Neural cell (in vitro differentiated cells): ENCODE data around the gene ABCF2. TPM values are rescaled to one million over a fixed set of nuclear protein-coding genes. Genes with fewer than 3 reads are reported as not detected.

Source experiments
- H2AFZ ChIP-seq: fragments of 200-600, 300-800 bp; sonication (generic), shearing (Covaris generic); 2 replicates; pipeline ENCODE4 v1.6.0; 2014; ENCODE audit warnings: low read depth, mild to moderate bottlenecking, antibody characterized with exemption, low read length, moderate library complexity
- H3F3A ChIP-seq: fragments of 200-600 bp; shearing (Covaris generic); 2 replicates; pipeline ENCODE4 v1.6.1; 2016; ENCODE audit warnings: mild to moderate bottlenecking, moderate library complexity, mixed read lengths, antibody characterized with exemption, low read length; ENCODE audit not compliant: insufficient read depth, poor library complexity, severe bottlenecking
- H3K27ac ChIP-seq: fragments of 200-600, 300-800 bp; sonication (generic), shearing (Covaris generic); 2 replicates; pipeline ENCODE4 v1.5.1; 2014; ENCODE audit warnings: mild to moderate bottlenecking, low read length, moderate library complexity
- H3K27me3 ChIP-seq: fragments of 300-800, 200-600 bp; sonication (generic), shearing (Covaris generic); 2 replicates; pipeline ENCODE4 v1.6.0; 2014; ENCODE audit warnings: mild to moderate bottlenecking, low read depth, low read length, moderate library complexity; ENCODE audit not compliant: insufficient read depth
- H3K36me3 ChIP-seq: fragments of 300-800, 200-600 bp; sonication (generic), shearing (Covaris generic); 2 replicates; pipeline ENCODE4 v1.5.1; 2014; ENCODE audit warnings: mild to moderate bottlenecking, antibody characterized with exemption, low read length, moderate library complexity; ENCODE audit not compliant: insufficient read depth
- H3K4me2 ChIP-seq: fragments of 300-800, 200-600 bp; sonication (generic), shearing (Covaris generic); 2 replicates; pipeline ENCODE4 v1.6.0; 2014; ENCODE audit warnings: mild to moderate bottlenecking, low read length
- H3K4me3 ChIP-seq: fragments of 300-800, 200-600 bp; sonication (generic), shearing (Covaris generic); 2 replicates; pipeline ENCODE4 v1.5.1; 2014; ENCODE audit warnings: mild to moderate bottlenecking, low read length, moderate library complexity
- H3K79me2 ChIP-seq: fragments of 200-600 bp; shearing (Covaris generic); replicated peaks from 2 replicates; pipeline ENCODE4 v1.6.0; 2014; ENCODE audit warnings: mild to moderate bottlenecking, low read length, moderate library complexity; ENCODE audit not compliant: insufficient read depth
- H3K9ac ChIP-seq: fragments of 300-800, 200-600 bp; sonication (generic), shearing (Covaris generic); 2 replicates; pipeline ENCODE4 v1.6.1; 2016; ENCODE audit warnings: mild to moderate bottlenecking, low read length, mixed read lengths
- H3K9me2 ChIP-seq: fragments of 200-600 bp; shearing (Covaris generic); 2 replicates; pipeline ENCODE4 v1.6.1; 2016; ENCODE audit warnings: mild to moderate bottlenecking, low read length, mixed read lengths; ENCODE audit not compliant: insufficient read depth
- H3K9me3 ChIP-seq: fragments of 200-600, 300-800 bp; sonication (generic), shearing (Covaris generic); 2 replicates; pipeline ENCODE4 v1.6.1; 2016; ENCODE audit warnings: mild to moderate bottlenecking, mixed run types, low read length, moderate library complexity, mixed read lengths
- H4K20me1 ChIP-seq: fragments of 200-600 bp; shearing (Covaris generic); 2 replicates; pipeline ENCODE4 v1.6.1; 2016; ENCODE audit warnings: mild to moderate bottlenecking, mixed run types; ENCODE audit not compliant: insufficient read depth
- CTCF ChIP-seq: fragments of 450-650 bp; IDR thresholded peaks from 2 replicates; pipeline ENCODE4 v1.5.1; 2014; ENCODE audit warnings: antibody characterized with exemption, mild to moderate bottlenecking, moderate library complexity; ENCODE audit not compliant: poor library complexity, severe bottlenecking
- EP300 ChIP-seq: fragments of 450-650 bp; conservative IDR thresholded peaks from 2 replicates; pipeline ENCODE4 v1.6.1; 2014; ENCODE audit warnings: antibody characterized with exemption, mild to moderate bottlenecking, moderate library complexity; ENCODE audit not compliant: poor library complexity, severe bottlenecking
- EZH2 ChIP-seq: fragments of 200-600, 300-800 bp; shearing (Covaris generic), sonication (generic); IDR thresholded peaks from 2 replicates; pipeline ENCODE4 v1.6.1; 2014; ENCODE audit warnings: antibody characterized with exemption, low read length, borderline replicate concordance, mild to moderate bottlenecking; ENCODE audit not compliant: insufficient read depth, poor library complexity, severe bottlenecking
- MXI1 ChIP-seq: fragments of 450-650 bp; conservative IDR thresholded peaks from 2 replicates; pipeline ENCODE4 v1.6.1; 2014; ENCODE audit warnings: antibody characterized with exemption, mild to moderate bottlenecking; ENCODE audit not compliant: poor library complexity, severe bottlenecking
- POLR2AphosphoS5 ChIP-seq: IDR thresholded peaks from 2 replicates; pipeline ENCODE4 v1.6.1; 2012
- RAD21 ChIP-seq: fragments of 450-650 bp; conservative IDR thresholded peaks from 2 replicates; pipeline ENCODE4 v1.6.1; 2014; ENCODE audit warnings: antibody characterized with exemption, mild to moderate bottlenecking, moderate library complexity
- REST ChIP-seq: IDR thresholded peaks from 2 replicates; pipeline ENCODE4 v1.6.1; 2012; ENCODE audit warnings: borderline replicate concordance
- SMC3 ChIP-seq: fragments of 450-650 bp; conservative IDR thresholded peaks from 2 replicates; pipeline ENCODE4 v1.6.1; 2014; ENCODE audit warnings: antibody characterized with exemption, mild to moderate bottlenecking, moderate library complexity; ENCODE audit not compliant: poor library complexity
- TAF1 ChIP-seq: IDR thresholded peaks from 2 replicates; pipeline ENCODE4 v1.6.1; 2012; ENCODE audit warnings: low read depth
- polyA plus RNA-seq: library from polyadenylated mRNA; depleted of rRNA; stranded (reverse); fragments of >200 nt; gene quantifications from 2 replicates; pipeline ENCODE4 v1.2.3, GENCODE V29; 2014

Gene ABCF2
- polyA plus RNA-seq, 1 donor from 2014 or later: 32.7 TPM

GRCh38 chr7:151178831-151179230 lies 48.2 kb downstream of the ABCF2 start:
- Histone ChIP-seq H3K4me2 (no peak overlapping the region), H3K79me2 (no peaks in the 10 kb centered on the region), H3K27ac (no peak overlapping the region), H3K9me3 (no peaks in the 10 kb centered on the region), H4K20me1 (no peaks in the 10 kb centered on the region), H3K9ac (no peak overlapping the region), H3K9me2 (no peaks in the 10 kb centered on the region), H3K27me3 (no peaks in the 10 kb centered on the region), H3K4me3 (no peak overlapping the region), H3K36me3 (no peaks in the 10 kb centered on the region), H2AFZ (no peak overlapping the region), H3F3A (no peaks in the 10 kb centered on the region)
- TF ChIP-seq MXI1: no peak
- no peak for TF ChIP-seq SMC3
- TF ChIP-seq TAF1: no peak
- no peak for TF ChIP-seq POLR2AphosphoS5
- no peak for TF ChIP-seq RAD21
- TF ChIP-seq REST: no peak
- TF ChIP-seq EP300: no peak
- TF ChIP-seq CTCF: no peak
- no peak for TF ChIP-seq EZH2

GRCh38 chr7:151178236-151178635 lies 48.8 kb downstream of the ABCF2 start:
- Histone ChIP-seq H3K27ac (no peak overlapping the region), H3F3A (no peaks in the 10 kb centered on the region), H3K27me3 (no peaks in the 10 kb centered on the region), H3K9ac (no peak overlapping the region), H3K4me2 (no peak overlapping the region), H3K4me3 (no peak overlapping the region), H3K9me3 (no peaks in the 10 kb centered on the region), H3K79me2 (no peaks in the 10 kb centered on the region), H4K20me1 (no peaks in the 10 kb centered on the region), H3K9me2 (no peaks in the 10 kb centered on the region), H3K36me3 (no peaks in the 10 kb centered on the region), H2AFZ (no peak overlapping the region)
- TF ChIP-seq POLR2AphosphoS5 (no peak), CTCF (no peak), RAD21 (no peak), MXI1 (no peak), EP300 (no peak), REST (no peak), SMC3 (no peak), EZH2 (no peak), TAF1 (no peak)
